AG04450 (cell line): ENCODE results near the gene PRPSAP1. TPM values are rescaled to one million over a fixed set of nuclear protein-coding genes. Genes with fewer than 3 reads are reported as not detected.

Source experiments
- CTCF ChIA-PET: fragments of 300-600, 350-600 bp; formaldehyde crosslinking; extraction: SDS; loops from one replicate; lab custom pipeline; 2022; ENCODE audit warnings: antibody characterized with exemption, inconsistent platforms; lab: Charles Lee
- POLR2A ChIA-PET: fragments of 350-600 bp; formaldehyde crosslinking; extraction: SDS; loops from one replicate; lab custom pipeline; 2021; ENCODE audit warnings: antibody characterized with exemption, inconsistent platforms; lab: Yijun Ruan, JAX
- DNase-seq: peaks from one replicate; pipeline ENCODE4 v3.0.0-alpha.2; 2011; ENCODE audit warnings: low read depth, low spot score
- H3K27ac ChIP-seq: one replicate; pipeline ENCODE4 v1.5.1; 2012; ENCODE audit warnings: low read depth, low read length, control low read depth
- H3K27me3 ChIP-seq: one replicate; pipeline ENCODE4 v1.6.0; 2012; ENCODE audit warnings: low read length; ENCODE audit not compliant: control insufficient read depth, insufficient read depth
- H3K4me3 ChIP-seq: 2 replicates; pipeline ENCODE4 v1.5.1; 2011; ENCODE audit warnings: mild to moderate bottlenecking, low read depth, low read length, control low read depth
- H3K9me3 ChIP-seq: 2 replicates; pipeline ENCODE4 v1.5.1; 2012; ENCODE audit warnings: low read length; ENCODE audit not compliant: control insufficient read depth, insufficient read depth
- CTCF ChIP-seq: IDR thresholded peaks from 2 replicates; pipeline ENCODE4 v1.5.1; 2011; ENCODE audit warnings: low read depth, low read length, control low read depth, inconsistent platforms
- polyA plus RNA-seq: library from polyadenylated mRNA; depleted of rRNA; stranded (reverse); fragments of >200 nt; gene quantifications from 2 replicates; pipeline ENCODE4 v1.2.3, GENCODE V29; 2011

PRPSAP1 gene
- polyA plus RNA-seq, 1 experiment, result 49.9 TPM

GRCh38 chr17:76272541-76273444 lies 80.9 kb downstream of the PRPSAP1 start:
- no peak for DNase-seq
- H3K27me3 ChIP-seq, result no peaks in the 10 kb centered on the region
- ChIA-PET CTCF (no interaction called here), POLR2A (no interaction called here)
- H3K4me3 ChIP-seq, result no peak overlapping the region
- H3K9me3 ChIP-seq, result no peaks in the 10 kb centered on the region
- TF ChIP-seq CTCF, result no peak
- H3K27ac ChIP-seq, result no peak overlapping the region

GRCh38 chr17:76271669-76272540 lies 81.8 kb downstream of the PRPSAP1 start:
- no peak overlapping the region for H3K27ac ChIP-seq
- TF ChIP-seq CTCF, result no peak
- no peak for DNase-seq
- ChIA-PET POLR2A (no interaction called here), CTCF (interaction anchor here (1.6 kb wide), 1 partner anchor 8 kb away, joined by 7 read pairs; no protein-coding TSS in a partner anchor)
- no peaks in the 10 kb centered on the region for H3K9me3 ChIP-seq
- no peak overlapping the region for H3K4me3 ChIP-seq
- H3K27me3 ChIP-seq, result no peaks in the 10 kb centered on the region

GRCh38 chr17:76270770-76271668 lies 82.7 kb downstream of the PRPSAP1 start:
- H3K27ac ChIP-seq, result no peak overlapping the region
- no peak for DNase-seq
- no peak for TF ChIP-seq CTCF
- H3K27me3 ChIP-seq, result no peaks in the 10 kb centered on the region
- no peak overlapping the region for H3K4me3 ChIP-seq
- CTCF ChIA-PET, result interaction anchor here (1.6 kb wide), 1 partner anchor 8 kb away, joined by 7 read pairs; no protein-coding TSS in a partner anchor
- no peaks in the 10 kb centered on the region for H3K9me3 ChIP-seq
- POLR2A ChIA-PET, result no interaction called here

GRCh38 chr17:76270127-76270592 lies 83.6 kb downstream of the PRPSAP1 start:
- POLR2A ChIA-PET, result no interaction called here

More at GRCh38 chr17:76270127-76270592, 83.6 kb downstream of the PRPSAP1 start:
- Histone ChIP-seq H3K27ac (no peak overlapping the region), H3K27me3 (no peaks in the 10 kb centered on the region), H3K4me3 (no peak overlapping the region), H3K9me3 (no peaks in the 10 kb centered on the region)
- CTCF ChIA-PET, result interaction anchor here (0.6 to 3.9 kb wide), 3 partner anchors 9 to 79 kb away, joined by 3 to 47 read pairs (median 7); no protein-coding TSS in a partner anchor
- DNase-seq, result no peak
- no peak for TF ChIP-seq CTCF
